ENCODE measurements around the gene EPS8L3. TPM values are rescaled to one million over a fixed set of nuclear protein-coding genes. Genes with fewer than 3 reads are reported as not detected.
A peak's percentile ranks its signal among the peaks of the same experiment; 100 is the strongest.

The EPS8L3 gene
- total and polyA plus RNA-seq, 9 of the 15 experiments (the other 6 are each of a cell fraction or from before 2014, with no cell fraction given) = 0.09 to 0.42 (median 0.14) TPM; not detected in 5

- no peak for TF ChIP-seq ZNF184 (CRISPR knock-in tag; IDR thresholded peaks at IDR 0.05)
- TF ChIP-seq REST (IDR thresholded peaks at IDR 0.05; ENCODE audit: borderline replicate concordance) = no peak
- no peak for TF ChIP-seq REST (CRISPR knock-in tag; IDR thresholded peaks at IDR 0.05; ENCODE audit: low read depth)
- no peak for TF ChIP-seq RFX5 (IDR thresholded peaks at IDR 0.05; ENCODE audit: low read depth, low read length)
- no peak for TF ChIP-seq POU5F1 (IDR thresholded peaks at IDR 0.05; ENCODE audit: borderline replicate concordance, low read depth, low read length, partially characterized antibody)
- TF ChIP-seq TAF15 (IDR thresholded peaks at IDR 0.05; ENCODE audit: low read depth, low read length) = no peak
- TF ChIP-seq SAFB2 (IDR thresholded peaks at IDR 0.05; ENCODE audit: borderline replicate concordance, low read depth, low read length, severe bottlenecking) = no peak
- TF ChIP-seq NR0B1 (IDR thresholded peaks at IDR 0.05; ENCODE audit: partially characterized antibody) = no peak
- TF ChIP-seq ZNF717 (CRISPR knock-in tag; IDR thresholded peaks at IDR 0.05) = no peak
- TF ChIP-seq ARID3A (IDR thresholded peaks at IDR 0.05; ENCODE audit: borderline replicate concordance, low read depth, low read length) = peak; percentile 41; the same call in 1 of the 2 replicates
- no peak for TF ChIP-seq XRCC4 (IDR thresholded peaks at IDR 0.05; ENCODE audit: extremely low read depth, insufficient read depth, insufficient read length)
- TF ChIP-seq ZNF133 (CRISPR knock-in tag; IDR thresholded peaks at IDR 0.05) = no peak
- no peak for TF ChIP-seq RNF219 (CRISPR knock-in tag; IDR thresholded peaks at IDR 0.05)
Observed at GRCh38 chr1:109762821-109763645, 690 bp downstream of the EPS8L3 start (continued).
